Body of pancreas (tissue), 4 donors: Measurements from ENCODE around the gene DNAL1.

ENCODE experiments used
- POLR2A ChIP-seq, 3 donors: fragments of 450-650 bp; IDR thresholded peaks; one replicate each; pipeline ENCODE4 v1.6.1; 2016; ENCODE audit warnings: antibody characterized with exemption in 3 of 3, mild to moderate bottlenecking in 2 of 3
- TF ChIP-seq, protein P1 (sequence below), 7 experiments: fragments of 450-650 bp in 4 of 7; fragments of 200-600 bp in 3 of 7; sonication (generic) in 3 of 7; IDR thresholded peaks; one replicate each; pipeline ENCODE4 v1.5.1; 2016 to 2019; ENCODE audit warnings: antibody characterized with exemption in 7 of 7

DNA sequence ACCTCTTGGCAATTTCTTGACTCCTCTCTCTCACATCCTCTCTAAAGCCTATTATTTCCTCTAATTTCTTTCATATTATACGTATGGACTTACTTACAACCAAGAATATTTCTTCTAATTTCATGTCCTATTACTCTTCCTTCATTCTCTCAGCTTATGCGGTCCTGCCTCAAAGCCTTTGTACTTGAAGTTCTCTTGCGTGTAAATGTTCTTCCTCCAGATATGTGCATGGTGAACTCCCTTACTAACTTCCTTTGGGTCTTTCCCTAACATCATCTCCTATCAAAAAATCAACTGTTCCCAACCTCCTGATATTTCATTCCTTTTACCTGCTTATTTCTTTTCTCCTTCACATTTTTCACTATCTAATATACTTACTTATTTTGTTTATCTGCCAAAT lies 23.1 kb downstream of the DNAL1 start:
- TF ChIP-seq, protein P1, sequence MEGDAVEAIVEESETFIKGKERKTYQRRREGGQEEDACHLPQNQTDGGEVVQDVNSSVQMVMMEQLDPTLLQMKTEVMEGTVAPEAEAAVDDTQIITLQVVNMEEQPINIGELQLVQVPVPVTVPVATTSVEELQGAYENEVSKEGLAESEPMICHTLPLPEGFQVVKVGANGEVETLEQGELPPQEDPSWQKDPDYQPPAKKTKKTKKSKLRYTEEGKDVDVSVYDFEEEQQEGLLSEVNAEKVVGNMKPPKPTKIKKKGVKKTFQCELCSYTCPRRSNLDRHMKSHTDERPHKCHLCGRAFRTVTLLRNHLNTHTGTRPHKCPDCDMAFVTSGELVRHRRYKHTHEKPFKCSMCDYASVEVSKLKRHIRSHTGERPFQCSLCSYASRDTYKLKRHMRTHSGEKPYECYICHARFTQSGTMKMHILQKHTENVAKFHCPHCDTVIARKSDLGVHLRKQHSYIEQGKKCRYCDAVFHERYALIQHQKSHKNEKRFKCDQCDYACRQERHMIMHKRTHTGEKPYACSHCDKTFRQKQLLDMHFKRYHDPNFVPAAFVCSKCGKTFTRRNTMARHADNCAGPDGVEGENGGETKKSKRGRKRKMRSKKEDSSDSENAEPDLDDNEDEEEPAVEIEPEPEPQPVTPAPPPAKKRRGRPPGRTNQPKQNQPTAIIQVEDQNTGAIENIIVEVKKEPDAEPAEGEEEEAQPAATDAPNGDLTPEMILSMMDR (IDR thresholded peaks at IDR 0.05), result no peak
- TF ChIP-seq POLR2A (IDR thresholded peaks at IDR 0.05), result no peak
